Gastroesophageal sphincter (tissue), 3 donors: ENCODE results near the gene PEPD.

Experiments used
- CTCF ChIP-seq, 4 experiments: fragments of 200-600 bp in 2 of 4; fragments of 450-650 bp in 2 of 4; sonication (generic) in 1 of 4; IDR thresholded peaks; one replicate each; pipeline ENCODE4 v1.5.1; 2017 to 2019; ENCODE audit warnings: antibody characterized with exemption in 4 of 4, mild to moderate bottlenecking in 2 of 4, moderate library complexity in 2 of 4
- POLR2A ChIP-seq, 2 donors: fragments of 450-650 bp; IDR thresholded peaks; one replicate each; pipeline ENCODE4 v1.6.1; 2017; ENCODE audit warnings: antibody characterized with exemption in 2 of 2, mild to moderate bottlenecking in 2 of 2, moderate library complexity in 1 of 2
- POLR2AphosphoS5 ChIP-seq: sonication (generic); formaldehyde crosslinking; IDR thresholded peaks from one replicate; pipeline ENCODE4 v1.6.1; 2017; ENCODE audit warnings: antibody characterized with exemption

GRCh38 chr19:33445442-33446329 lies 75.9 kb downstream of the PEPD start:
- TF ChIP-seq POLR2AphosphoS5 = no peak
- TF ChIP-seq CTCF (IDR thresholded peaks at IDR 0.05) = no peak
- no peak for TF ChIP-seq POLR2A (IDR thresholded peaks at IDR 0.05)
